ENCODE results near the gene TESK2.

TESK2 gene

DNA sequence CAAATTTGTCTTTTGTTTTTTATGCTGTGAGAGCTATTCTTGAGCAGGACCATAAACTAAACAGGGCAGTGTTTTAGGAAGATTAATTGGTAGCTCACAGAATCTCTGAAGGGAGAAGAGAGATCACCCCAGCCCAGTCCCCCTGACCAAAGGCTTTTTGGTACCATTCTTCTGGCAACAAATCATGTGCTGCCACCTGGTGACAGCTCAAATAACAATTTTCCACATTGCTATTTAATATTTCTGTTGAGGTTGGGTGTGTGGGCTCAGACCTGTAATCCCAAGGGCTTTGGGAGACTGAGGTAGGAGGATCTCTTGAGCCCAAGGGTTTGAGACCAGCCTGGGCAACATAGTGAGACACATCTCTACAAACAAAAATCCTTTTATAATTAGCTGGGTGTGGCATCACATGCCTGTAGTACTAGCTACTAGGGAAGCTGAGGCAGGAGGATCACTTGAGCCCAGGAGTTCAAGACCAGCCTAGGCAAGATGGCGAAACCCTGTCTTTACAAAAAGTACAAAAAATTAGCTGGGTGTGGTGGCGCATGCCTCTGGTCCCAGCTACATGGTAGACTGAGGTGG is 2.2 kb upstream of the TESK2 start:
- TF ChIP-seq EGR1 (IDR thresholded peaks at IDR 0.05) (no peak), ZBTB7A (IDR thresholded peaks at IDR 0.05; ENCODE audit: low read depth) (no peak), NFIC (IDR thresholded peaks at IDR 0.05) (no peak), TEAD4 (IDR thresholded peaks at IDR 0.05) (no peak), RAD21 (IDR thresholded peaks at IDR 0.05; ENCODE audit: low read depth) (peak; percentile 80)

DNA sequence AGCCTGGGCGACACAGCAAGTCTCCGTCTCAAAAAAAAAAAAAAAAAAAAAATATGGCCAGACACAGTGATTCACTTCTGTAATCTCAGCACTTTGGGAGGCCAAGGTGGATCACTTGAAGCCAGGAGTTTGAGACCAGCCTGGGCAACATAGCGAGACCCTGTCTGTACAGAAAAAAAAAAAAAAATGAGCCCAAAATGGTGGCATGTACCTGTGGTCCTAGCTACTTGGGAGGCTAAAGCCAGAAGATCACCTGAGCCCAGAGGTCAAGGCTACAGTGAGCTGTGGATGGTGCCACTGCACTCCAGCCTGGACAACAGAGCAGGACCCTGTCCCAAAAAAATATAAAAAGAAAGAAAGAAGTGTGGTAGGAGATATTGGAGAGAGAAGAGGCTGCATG is 1.7 kb upstream of the TESK2 start:
- no peak for TF ChIP-seq TEAD4 (IDR thresholded peaks at IDR 0.05)
- TF ChIP-seq, protein P1, sequence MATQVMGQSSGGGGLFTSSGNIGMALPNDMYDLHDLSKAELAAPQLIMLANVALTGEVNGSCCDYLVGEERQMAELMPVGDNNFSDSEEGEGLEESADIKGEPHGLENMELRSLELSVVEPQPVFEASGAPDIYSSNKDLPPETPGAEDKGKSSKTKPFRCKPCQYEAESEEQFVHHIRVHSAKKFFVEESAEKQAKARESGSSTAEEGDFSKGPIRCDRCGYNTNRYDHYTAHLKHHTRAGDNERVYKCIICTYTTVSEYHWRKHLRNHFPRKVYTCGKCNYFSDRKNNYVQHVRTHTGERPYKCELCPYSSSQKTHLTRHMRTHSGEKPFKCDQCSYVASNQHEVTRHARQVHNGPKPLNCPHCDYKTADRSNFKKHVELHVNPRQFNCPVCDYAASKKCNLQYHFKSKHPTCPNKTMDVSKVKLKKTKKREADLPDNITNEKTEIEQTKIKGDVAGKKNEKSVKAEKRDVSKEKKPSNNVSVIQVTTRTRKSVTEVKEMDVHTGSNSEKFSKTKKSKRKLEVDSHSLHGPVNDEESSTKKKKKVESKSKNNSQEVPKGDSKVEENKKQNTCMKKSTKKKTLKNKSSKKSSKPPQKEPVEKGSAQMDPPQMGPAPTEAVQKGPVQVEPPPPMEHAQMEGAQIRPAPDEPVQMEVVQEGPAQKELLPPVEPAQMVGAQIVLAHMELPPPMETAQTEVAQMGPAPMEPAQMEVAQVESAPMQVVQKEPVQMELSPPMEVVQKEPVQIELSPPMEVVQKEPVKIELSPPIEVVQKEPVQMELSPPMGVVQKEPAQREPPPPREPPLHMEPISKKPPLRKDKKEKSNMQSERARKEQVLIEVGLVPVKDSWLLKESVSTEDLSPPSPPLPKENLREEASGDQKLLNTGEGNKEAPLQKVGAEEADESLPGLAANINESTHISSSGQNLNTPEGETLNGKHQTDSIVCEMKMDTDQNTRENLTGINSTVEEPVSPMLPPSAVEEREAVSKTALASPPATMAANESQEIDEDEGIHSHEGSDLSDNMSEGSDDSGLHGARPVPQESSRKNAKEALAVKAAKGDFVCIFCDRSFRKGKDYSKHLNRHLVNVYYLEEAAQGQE (IDR thresholded peaks at IDR 0.05; ENCODE audit: low read depth): no peak
- TF ChIP-seq, protein P2, sequence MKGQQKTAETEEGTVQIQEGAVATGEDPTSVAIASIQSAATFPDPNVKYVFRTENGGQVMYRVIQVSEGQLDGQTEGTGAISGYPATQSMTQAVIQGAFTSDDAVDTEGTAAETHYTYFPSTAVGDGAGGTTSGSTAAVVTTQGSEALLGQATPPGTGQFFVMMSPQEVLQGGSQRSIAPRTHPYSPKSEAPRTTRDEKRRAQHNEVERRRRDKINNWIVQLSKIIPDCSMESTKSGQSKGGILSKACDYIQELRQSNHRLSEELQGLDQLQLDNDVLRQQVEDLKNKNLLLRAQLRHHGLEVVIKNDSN (IDR thresholded peaks at IDR 0.05): no peak
- no peak for TF ChIP-seq TCF12 (IDR thresholded peaks at IDR 0.05; ENCODE audit: low read depth)
- no peak for TF ChIP-seq TAF1 (IDR thresholded peaks at IDR 0.05; ENCODE audit: low read depth)
- no peak for TF ChIP-seq EGR1 (IDR thresholded peaks at IDR 0.05)
- no peak for TF ChIP-seq FOXM1 (IDR thresholded peaks at IDR 0.05; ENCODE audit: borderline replicate concordance, low read depth)
- TF ChIP-seq, protein P3, sequence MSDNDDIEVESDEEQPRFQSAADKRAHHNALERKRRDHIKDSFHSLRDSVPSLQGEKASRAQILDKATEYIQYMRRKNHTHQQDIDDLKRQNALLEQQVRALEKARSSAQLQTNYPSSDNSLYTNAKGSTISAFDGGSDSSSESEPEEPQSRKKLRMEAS (IDR thresholded peaks at IDR 0.05): no peak
- TF ChIP-seq ZBTB7A (IDR thresholded peaks at IDR 0.05; ENCODE audit: low read depth): no peak
- TF ChIP-seq RAD21 (IDR thresholded peaks at IDR 0.05; ENCODE audit: low read depth): no peak
- no peak for TF ChIP-seq NFIC (IDR thresholded peaks at IDR 0.05)
- TF ChIP-seq YY1 (IDR thresholded peaks at IDR 0.05; ENCODE audit: low read depth): no peak
- TF ChIP-seq CEBPB (IDR thresholded peaks at IDR 0.05): no peak
- no peak for TF ChIP-seq EP300 (IDR thresholded peaks at IDR 0.05; ENCODE audit: borderline replicate concordance)
- TF ChIP-seq CREB1 (IDR thresholded peaks at IDR 0.05; ENCODE audit: low read depth): no peak

GRCh38 chr1:45491487-45492260 is 711 bp upstream of the TESK2 start:
- TF ChIP-seq NFIC (IDR thresholded peaks at IDR 0.05) (no peak), RAD21 (IDR thresholded peaks at IDR 0.05; ENCODE audit: low read depth) (no peak), CEBPB (IDR thresholded peaks at IDR 0.05) (no peak), EGR1 (IDR thresholded peaks at IDR 0.05) (no peak), ZBTB7A (IDR thresholded peaks at IDR 0.05; ENCODE audit: low read depth) (no peak), YY1 (IDR thresholded peaks at IDR 0.05; ENCODE audit: low read depth) (no peak), CREB1 (IDR thresholded peaks at IDR 0.05; ENCODE audit: low read depth) (no peak; the same call in 1 of the 2 replicates), EP300 (IDR thresholded peaks at IDR 0.05; ENCODE audit: borderline replicate concordance) (no peak), TCF12 (IDR thresholded peaks at IDR 0.05; ENCODE audit: low read depth) (no peak), TEAD4 (IDR thresholded peaks at IDR 0.05) (no peak)
- TF ChIP-seq, protein P2 (IDR thresholded peaks at IDR 0.05): no peak
- TF ChIP-seq, protein P1 (IDR thresholded peaks at IDR 0.05; ENCODE audit: low read depth): no peak
- TF ChIP-seq, protein P3 (IDR thresholded peaks at IDR 0.05): no peak

GRCh38 chr1:45490121-45490625 is 790 bp downstream of the TESK2 start:
- TF ChIP-seq EP300 (IDR thresholded peaks at IDR 0.05; ENCODE audit: borderline replicate concordance) (no peak), EGR1 (IDR thresholded peaks at IDR 0.05) (no peak), ZBTB7A (IDR thresholded peaks at IDR 0.05; ENCODE audit: low read depth) (no peak), CREB1 (IDR thresholded peaks at IDR 0.05; ENCODE audit: low read depth) (no peak), YY1 (IDR thresholded peaks at IDR 0.05; ENCODE audit: low read depth) (no peak), TAF1 (IDR thresholded peaks at IDR 0.05; ENCODE audit: low read depth) (no peak), RAD21 (IDR thresholded peaks at IDR 0.05; ENCODE audit: low read depth) (no peak), TCF12 (IDR thresholded peaks at IDR 0.05; ENCODE audit: low read depth) (no peak), TEAD4 (IDR thresholded peaks at IDR 0.05) (no peak)
- TF ChIP-seq, protein P2 (IDR thresholded peaks at IDR 0.05): no peak
- TF ChIP-seq, protein P1 (IDR thresholded peaks at IDR 0.05; ENCODE audit: low read depth): no peak
- TF ChIP-seq, protein P3 (IDR thresholded peaks at IDR 0.05): no peak

All from Ishikawa (cell line).